Smooth muscle cell (in vitro differentiated cells): ENCODE measurements around the gene MAP3K5. TPM values are rescaled to one million over a fixed set of nuclear protein-coding genes. Genes with fewer than 3 reads are reported as not detected.

Experiments used
- DNase-seq: peaks from one replicate; lab custom pipeline; 2025; ENCODE audit not compliant: unreplicated experiment; lab: John Stamatoyannopoulos, UW
- H2AFZ ChIP-seq: fragments of 200-600 bp; sonication (generic); 2 replicates; pipeline ENCODE4 v1.6.0; 2016; ENCODE audit warnings: antibody characterized with exemption, low read depth, mild to moderate bottlenecking
- H3F3A ChIP-seq: fragments of 200-600 bp; sonication (generic); 2 replicates; pipeline ENCODE4 v1.6.0; 2017; ENCODE audit warnings: antibody characterized with exemption, low read depth
- H3K27ac ChIP-seq: fragments of 200-600 bp; sonication (generic); 2 replicates; pipeline ENCODE4 v1.5.1; 2016; ENCODE audit warnings: low read depth, mild to moderate bottlenecking
- H3K27me3 ChIP-seq: fragments of 200-600 bp; sonication (generic); 2 replicates; pipeline ENCODE4 v1.6.1; 2016; ENCODE audit warnings: low read depth, mild to moderate bottlenecking
- H3K36me3 ChIP-seq: fragments of 200-600 bp; sonication (generic); 2 replicates; pipeline ENCODE4 v1.5.1; 2016; ENCODE audit warnings: low read depth
- H3K4me1 ChIP-seq: fragments of 200-600 bp; sonication (generic); 2 replicates; pipeline ENCODE4 v1.5.1; 2016; ENCODE audit warnings: low read depth
- H3K4me2 ChIP-seq: fragments of 200-600 bp; sonication (generic); 2 replicates; pipeline ENCODE4 v1.6.0; 2016; ENCODE audit warnings: mild to moderate bottlenecking
- H3K4me3 ChIP-seq: fragments of 200-600 bp; sonication (generic); 2 replicates; pipeline ENCODE4 v1.5.1; 2016; ENCODE audit warnings: mild to moderate bottlenecking
- H3K79me2 ChIP-seq: fragments of 200-600 bp; sonication (generic); 2 replicates; pipeline ENCODE4 v1.6.0; 2016; ENCODE audit warnings: low read depth, mild to moderate bottlenecking
- H3K9ac ChIP-seq: fragments of 200-600 bp; sonication (generic); 2 replicates; pipeline ENCODE4 v1.6.0; 2016; ENCODE audit warnings: low read depth
- H3K9me3 ChIP-seq: fragments of 200-600 bp; sonication (generic); replicated peaks from 2 replicates; pipeline ENCODE4 v1.5.1; 2016; ENCODE audit warnings: low read depth
- H4K20me1 ChIP-seq: fragments of 200-600 bp; sonication (generic); 2 replicates; pipeline ENCODE4 v1.6.0; 2016; ENCODE audit warnings: low read depth
- WGBS: methylation state at CpG from one replicate; pipeline ENCODE4 v1.1.7; 2016; ENCODE audit warnings: low lambda C conversion rate; 5-methylcytosine and 5-hydroxymethylcytosine counted together
- polyA plus RNA-seq: library from polyadenylated mRNA; unstranded; fragments of >200 nt; fragmentation: Nextera tagmentation; extraction: Ambion mirVana; gene quantifications from 2 replicates; pipeline ENCODE4 v1.2.1, GENCODE V29; 2016
- total RNA-seq: library from RNA; depleted of rRNA; stranded (reverse); fragments of >200 nt; gene quantifications from 2 replicates; pipeline ENCODE4 v1.2.3, GENCODE V29; 2014
- TF ChIP-seq, protein P1 (sequence below): fragments of 200-600 bp; sonication (generic); IDR thresholded peaks from 2 replicates; pipeline ENCODE4 v1.5.1; 2017; ENCODE audit warnings: borderline replicate concordance, mild to moderate bottlenecking, antibody characterized with exemption; ENCODE audit not compliant: insufficient read depth, poor library complexity, severe bottlenecking

Gene MAP3K5
- total and polyA plus RNA-seq, 2 experiments from 2014 or later = 0.93 to 2.1 TPM

DNA sequence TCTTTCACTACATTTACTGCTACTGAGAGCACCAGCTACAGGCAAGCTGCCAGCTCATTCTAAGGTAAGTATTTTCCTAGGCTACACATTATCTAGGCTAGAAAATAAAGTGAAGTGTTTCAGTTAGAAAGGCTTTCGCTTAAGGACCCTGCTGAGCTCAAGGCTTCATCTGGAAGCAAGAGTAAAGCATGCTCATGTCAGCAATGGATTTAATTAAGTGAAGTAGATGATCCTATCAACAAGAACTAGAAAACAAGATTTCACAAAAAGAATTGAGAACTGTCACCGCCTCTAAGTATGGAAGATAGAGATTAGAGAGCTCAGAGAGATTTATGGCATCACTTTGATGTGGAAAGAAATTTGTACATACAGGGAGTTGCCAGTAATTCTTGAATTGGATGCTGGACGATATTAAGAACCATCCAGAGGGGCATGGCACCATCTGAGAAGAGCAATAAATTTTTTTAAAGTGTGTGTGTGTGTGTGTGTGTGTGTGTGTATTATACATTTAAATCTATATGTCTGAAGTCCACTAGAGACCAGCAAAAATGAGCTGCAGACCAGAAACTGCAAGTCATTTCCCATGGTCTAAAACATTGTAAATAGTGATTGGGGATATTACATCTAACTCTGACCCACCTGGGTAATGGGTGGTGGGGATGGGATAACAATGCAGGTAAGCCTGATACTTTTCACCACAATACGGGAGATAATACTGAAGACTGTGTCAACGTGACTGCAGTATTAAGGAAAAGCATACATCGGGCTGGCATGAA, 136.8 kb downstream of the MAP3K5 start:
- H3K36me3 ChIP-seq = no peaks in the 10 kb centered on the region
- H3K4me2 ChIP-seq = no peak overlapping the region
- no peak for DNase-seq
- H3F3A ChIP-seq = no peaks in the 10 kb centered on the region
- no peaks in the 10 kb centered on the region for H3K79me2 ChIP-seq
- TF ChIP-seq, protein P1, sequence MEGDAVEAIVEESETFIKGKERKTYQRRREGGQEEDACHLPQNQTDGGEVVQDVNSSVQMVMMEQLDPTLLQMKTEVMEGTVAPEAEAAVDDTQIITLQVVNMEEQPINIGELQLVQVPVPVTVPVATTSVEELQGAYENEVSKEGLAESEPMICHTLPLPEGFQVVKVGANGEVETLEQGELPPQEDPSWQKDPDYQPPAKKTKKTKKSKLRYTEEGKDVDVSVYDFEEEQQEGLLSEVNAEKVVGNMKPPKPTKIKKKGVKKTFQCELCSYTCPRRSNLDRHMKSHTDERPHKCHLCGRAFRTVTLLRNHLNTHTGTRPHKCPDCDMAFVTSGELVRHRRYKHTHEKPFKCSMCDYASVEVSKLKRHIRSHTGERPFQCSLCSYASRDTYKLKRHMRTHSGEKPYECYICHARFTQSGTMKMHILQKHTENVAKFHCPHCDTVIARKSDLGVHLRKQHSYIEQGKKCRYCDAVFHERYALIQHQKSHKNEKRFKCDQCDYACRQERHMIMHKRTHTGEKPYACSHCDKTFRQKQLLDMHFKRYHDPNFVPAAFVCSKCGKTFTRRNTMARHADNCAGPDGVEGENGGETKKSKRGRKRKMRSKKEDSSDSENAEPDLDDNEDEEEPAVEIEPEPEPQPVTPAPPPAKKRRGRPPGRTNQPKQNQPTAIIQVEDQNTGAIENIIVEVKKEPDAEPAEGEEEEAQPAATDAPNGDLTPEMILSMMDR = no peak
- no peaks in the 10 kb centered on the region for H3K4me1 ChIP-seq
- H4K20me1 ChIP-seq = no peaks in the 10 kb centered on the region
- no peaks in the 10 kb centered on the region for H3K9me3 ChIP-seq
- H2AFZ ChIP-seq = no peak overlapping the region
- no peak overlapping the region for H3K4me3 ChIP-seq
- H3K27me3 ChIP-seq = peaks cover 17% of the 10 kb centered on the region
- H3K27ac ChIP-seq = no peak overlapping the region
- no peak overlapping the region for H3K9ac ChIP-seq
- 67% methylated on average over 6 of the region's 6 CpGs for WGBS

DNA sequence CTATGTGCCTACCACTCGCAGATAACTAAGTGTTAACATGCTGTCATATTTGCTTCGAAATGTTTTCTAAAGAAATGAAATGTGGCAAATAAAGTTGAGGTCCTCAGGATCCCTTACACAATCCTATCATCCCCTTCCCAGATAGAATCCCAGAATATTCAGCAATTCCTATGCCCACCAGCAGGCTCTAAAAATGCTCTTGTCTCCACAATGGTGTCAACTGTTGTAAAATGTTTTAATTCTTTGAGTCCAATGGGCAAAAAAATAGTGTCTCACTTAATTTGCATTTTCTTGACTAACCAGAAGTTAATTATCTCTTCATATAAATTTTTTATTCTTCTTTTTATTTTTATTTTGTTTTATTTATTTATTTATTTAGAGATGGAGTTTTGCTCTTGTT, 138.2 kb downstream of the MAP3K5 start:
- no peaks in the 10 kb centered on the region for H3K36me3 ChIP-seq
- H4K20me1 ChIP-seq = no peaks in the 10 kb centered on the region
- H3K27me3 ChIP-seq = peaks cover 14% of the 10 kb centered on the region
- no peak overlapping the region for H3K4me2 ChIP-seq
- no peaks in the 10 kb centered on the region for H3F3A ChIP-seq
- DNase-seq = no peak
- no peak overlapping the region for H3K9ac ChIP-seq
- H3K9me3 ChIP-seq = no peaks in the 10 kb centered on the region
- 96% methylated on average over 2 of the region's 2 CpGs for WGBS
- TF ChIP-seq, protein P1 = no peak
- H3K79me2 ChIP-seq = no peaks in the 10 kb centered on the region
- H3K4me1 ChIP-seq = no peaks in the 10 kb centered on the region
- H3K27ac ChIP-seq = no peak overlapping the region
- no peak overlapping the region for H2AFZ ChIP-seq
- no peak overlapping the region for H3K4me3 ChIP-seq

DNA sequence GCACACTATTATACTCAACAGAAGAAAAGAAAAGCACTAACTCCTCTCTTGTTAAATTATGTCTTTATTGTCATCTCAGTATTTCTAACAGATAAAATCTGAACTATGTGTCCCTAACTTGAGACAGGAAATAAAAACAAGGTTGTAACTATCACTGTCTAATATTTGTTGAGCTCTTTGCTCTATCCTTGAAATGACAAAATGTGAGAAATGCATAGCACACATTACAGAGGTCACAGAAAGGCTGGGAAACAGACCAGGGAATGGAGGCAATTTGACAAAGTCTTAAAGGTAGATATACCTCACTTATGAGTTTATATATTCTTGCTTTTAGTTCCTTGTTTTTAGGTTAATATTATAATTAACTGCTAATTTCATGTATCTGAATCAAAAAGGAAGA, 139.6 kb downstream of the MAP3K5 start:
- Histone ChIP-seq H3K27ac (no peak overlapping the region), H2AFZ (no peak overlapping the region), H3K27me3 (peaks cover 14% of the 10 kb centered on the region), H3F3A (no peaks in the 10 kb centered on the region), H3K4me3 (no peak overlapping the region), H3K79me2 (no peaks in the 10 kb centered on the region), H4K20me1 (no peaks in the 10 kb centered on the region), H3K9ac (no peak overlapping the region), H3K9me3 (no peaks in the 10 kb centered on the region), H3K36me3 (no peaks in the 10 kb centered on the region), H3K4me2 (no peak overlapping the region), H3K4me1 (no peaks in the 10 kb centered on the region)
- DNase-seq = no peak
- TF ChIP-seq, protein P1 = no peak

DNA sequence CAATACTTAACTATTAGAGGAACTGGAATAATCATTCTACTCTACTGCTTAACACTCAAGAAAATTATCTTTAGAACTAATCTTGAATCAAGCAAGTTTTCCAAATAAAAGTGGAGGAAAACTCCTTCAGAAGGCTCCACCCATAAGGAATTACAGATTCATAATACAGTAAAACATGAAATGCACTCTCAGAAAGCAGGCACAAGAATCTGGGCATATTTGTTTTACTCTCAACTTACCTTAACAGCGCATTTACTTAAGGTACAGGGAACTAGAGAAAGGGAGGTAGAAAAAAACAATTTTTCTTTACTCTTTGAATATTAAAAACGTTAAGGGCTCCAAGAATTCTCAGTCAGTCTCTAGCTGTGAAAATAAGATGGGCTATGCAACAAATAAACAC, 140.3 kb downstream of the MAP3K5 start:
- Histone ChIP-seq H3K4me3 (no peak overlapping the region), H3K27ac (no peak overlapping the region), H3K79me2 (no peaks in the 10 kb centered on the region), H3K4me2 (no peak overlapping the region), H3K4me1 (no peaks in the 10 kb centered on the region), H3K9me3 (no peaks in the 10 kb centered on the region), H3K9ac (no peak overlapping the region), H3K36me3 (no peaks in the 10 kb centered on the region), H4K20me1 (no peaks in the 10 kb centered on the region), H3F3A (no peaks in the 10 kb centered on the region), H3K27me3 (peaks cover 14% of the 10 kb centered on the region), H2AFZ (no peak overlapping the region)
- WGBS = 78% methylated on average over 2 of the region's 2 CpGs
- no peak for DNase-seq
- TF ChIP-seq, protein P1 = no peak
